A549 (cell line): Measurements from ENCODE around the gene CSAG2.
"Not testable (repeated sequence)": the region's sequence is repeated elsewhere in the genome, so short reads cannot be mapped to it uniquely, and the experiment has no call there.

ENCODE experiments used
- CBX8 ChIP-seq: fragments of 200-600 bp; sonication (generic); IDR thresholded peaks from 2 replicates; pipeline ENCODE4 v1.6.1; 2016
- CTCF ChIP-seq: fragments of >200 bp; sonication (Bioruptor Twin); formaldehyde crosslinking; IDR thresholded peaks from 3 replicates; pipeline ENCODE4 v1.5.1; 2016
- EP300 ChIP-seq, 2 experiments: fragments of >200 bp; sonication (Bioruptor Twin); formaldehyde crosslinking; IDR thresholded peaks; 2 replicates in 1 of 2; 3 replicates in 1 of 2; pipeline ENCODE4 v1.6.1; 2016 to 2017
- FOSL2 ChIP-seq, 2 experiments: fragments of 450-650 bp in 1 of 2; fragments of >200 bp in 1 of 2; sonication (Bioruptor Twin) in 1 of 2; formaldehyde crosslinking; IDR thresholded peaks; 2 replicates each; pipeline versions ENCODE4 v1.5.0 to v1.6.1; 2016 to 2020; ENCODE audit warnings: mild to moderate bottlenecking in 1 of 2, moderate library complexity in 1 of 2
- HDAC2 ChIP-seq: fragments of 200-600 bp; sonication (generic); IDR thresholded peaks from 2 replicates; pipeline ENCODE4 v1.6.1; 2016
- HMGXB4 ChIP-seq: fragments of 250-450 bp; sonication (Bioruptor Pico); IDR thresholded peaks from 2 replicates; pipeline ENCODE4 v1.5.0; 2021; ENCODE audit warnings: mild to moderate bottlenecking, moderate library complexity, borderline replicate concordance
- MAX ChIP-seq: IDR thresholded peaks from 2 replicates; pipeline ENCODE4 v1.6.1; 2012
- PBX3 ChIP-seq: IDR thresholded peaks from 2 replicates; pipeline ENCODE4 v1.6.1; 2012
- RAD21 ChIP-seq, 2 experiments: fragments of >200 bp in 1 of 2; sonication (Bioruptor Twin) in 1 of 2; formaldehyde crosslinking in 1 of 2; IDR thresholded peaks in 1 of 2; conservative IDR thresholded peaks in 1 of 2; 2 replicates in 1 of 2; 3 replicates in 1 of 2; pipeline ENCODE4 v1.6.1; 2012 to 2018; ENCODE audit warnings: inconsistent platforms in 1 of 2
- RFX5 ChIP-seq: fragments of 450-650 bp; IDR thresholded peaks from 2 replicates; pipeline ENCODE4 v1.7.1; 2014; ENCODE audit warnings: antibody characterized with exemption, mild to moderate bottlenecking, moderate library complexity
- SREBF2 ChIP-seq: fragments of 450-650 bp; IDR thresholded peaks from 2 replicates; pipeline ENCODE4 v1.6.1; 2014; ENCODE audit warnings: mild to moderate bottlenecking, moderate library complexity
- TP53 ChIP-seq: fragments of 250-450 bp; sonication (Bioruptor Pico); IDR thresholded peaks from 2 replicates; pipeline ENCODE4 v1.5.0; 2021; ENCODE audit warnings: mild to moderate bottlenecking, moderate library complexity
- ZNF302 ChIP-seq: fragments of 250-450 bp; sonication (Bioruptor Pico); IDR thresholded peaks from 2 replicates; pipeline ENCODE4 v1.9.0; 2021; ENCODE audit warnings: inconsistent platforms, mild to moderate bottlenecking, moderate library complexity

GRCh38 chrX:152734143-152734858, 25.2 kb upstream of the CSAG2 start:
- TF ChIP-seq PBX3; RAD21 (conservative IDR thresholded peaks at IDR 0.05 in 1 of 2, IDR thresholded peaks at IDR 0.05 in 1 of 2); TP53 (CRISPR knock-in tag); ZNF302 (CRISPR knock-in tag); CBX8; HDAC2; EP300 (IDR thresholded peaks at IDR 0.05); HMGXB4 (CRISPR knock-in tag); MAX; CTCF; RFX5; FOSL2 (IDR thresholded peaks at IDR 0.05); FOSL2 (CRISPR knock-in tag; IDR thresholded peaks at IDR 0.05); SREBF2: not testable (repeated sequence)
